ENCODE data around the gene CTXND1.

- TF ChIP-seq POLR2A (IDR thresholded peaks at IDR 0.05; ENCODE audit: low read depth, low read length) (no peak), POLR2AphosphoS5 (IDR thresholded peaks at IDR 0.05; ENCODE audit: low read depth, low read length) (no peak), TAF1 (IDR thresholded peaks at IDR 0.05; ENCODE audit: borderline replicate concordance, low read depth, low read length) (no peak)
Observed at GRCh38 chr15:80184554-80184953, 67.5 kb downstream of the CTXND1 start.

Data from GM12892 (cell line).